Neural crest cell (in vitro differentiated cells): ENCODE data around the gene CMTR1. TPM values are rescaled to one million over a fixed set of nuclear protein-coding genes. Genes with fewer than 3 reads are reported as not detected.

Source experiments
- DNase-seq: peaks from one replicate; pipeline ENCODE4 v3.0.0; 2021; ENCODE audit warnings: low read depth, mixed read lengths, low spot score
- H3K27ac Mint-ChIP-seq: one replicate; pipeline ENCODE4 v1.8.0; 2021; ENCODE audit warnings: mild to moderate bottlenecking, mixed read lengths; ENCODE audit not compliant: unreplicated experiment
- H3K27me3 Mint-ChIP-seq: 2 replicates; pipeline ENCODE4 v1.8.0; 2021; ENCODE audit warnings: low read depth, mild to moderate bottlenecking, mixed read lengths
- H3K36me3 Mint-ChIP-seq: 2 replicates; pipeline ENCODE4 v1.8.0; 2021; ENCODE audit warnings: low read depth, mild to moderate bottlenecking, mixed read lengths
- H3K4me1 Mint-ChIP-seq: 2 replicates; pipeline ENCODE4 v1.8.0; 2021; ENCODE audit warnings: mixed read lengths
- H3K4me3 Mint-ChIP-seq: one replicate; pipeline ENCODE4 v1.8.0; 2021; ENCODE audit warnings: mild to moderate bottlenecking, mixed read lengths
- H3K9me3 Mint-ChIP-seq: 2 replicates; pipeline ENCODE4 v1.8.0; 2021; ENCODE audit warnings: mixed read lengths
- CTCF ChIP-seq: fragments of 200-600 bp; sonication (generic); conservative IDR thresholded peaks from 2 replicates; pipeline ENCODE4 v1.5.0; 2021; ENCODE audit warnings: antibody characterized with exemption, mild to moderate bottlenecking
- long read RNA-seq: library from polyadenylated mRNA; unstranded; transcript quantifications from one replicate; pipeline ENCODE4 v2.0.0, GENCODE V29; 2020
- total RNA-seq: library from RNA; stranded (reverse); gene quantifications from 2 replicates; pipeline ENCODE4 v1.2.1, GENCODE V29; 2021

The CMTR1 gene
- 49.0 and 51.0 TPM in 2 replicates for total RNA-seq
- long read RNA-seq, full-length matches to known transcripts, result 3 of 9 reads
- long read RNA-seq, partial matches to known transcripts, result 3 of 9 reads
- long read RNA-seq, other reads (novel, unspliced or antisense), result 3 of 9 reads

GRCh38 chr6:37432916-37433656 lies at the start of gene CMTR1:
TSS of gene CMTR1 (plus strand) at chr6:37433221. CDS start at chr6:37435630, 2,409 bp downstream.
- Mint-ChIP-seq H3K9me3 (no peaks in the 10 kb centered on the region), H3K4me3 (peak within 1 kb of the TSS; percentile 94), H3K4me1 (peaks cover 21% of the 10 kb centered on the region), H3K36me3 (no peaks in the 10 kb centered on the region), H3K27ac (peak within 1 kb of the TSS; percentile 71), H3K27me3 (peaks cover 16% of the 10 kb centered on the region)
- DNase-seq, result peak; percentile 91
- no peak for TF ChIP-seq CTCF

GRCh38 chr6:37388578-37388977 lies 44.4 kb upstream of the CMTR1 start:
- no peak for DNase-seq
- Mint-ChIP-seq H3K36me3 (peaks cover 3% of the 10 kb centered on the region), H3K27ac (no peak overlapping the region), H3K27me3 (no peaks in the 10 kb centered on the region), H3K4me3 (no peak overlapping the region), H3K9me3 (no peaks in the 10 kb centered on the region), H3K4me1 (no peaks in the 10 kb centered on the region)
- TF ChIP-seq CTCF, result no peak

GRCh38 chr6:37389857-37390256 lies 43.2 kb upstream of the CMTR1 start:
- H3K9me3 Mint-ChIP-seq, result no peaks in the 10 kb centered on the region
- H3K36me3 Mint-ChIP-seq, result peaks cover 6% of the 10 kb centered on the region
- H3K27ac Mint-ChIP-seq, result no peak overlapping the region
- no peaks in the 10 kb centered on the region for H3K27me3 Mint-ChIP-seq
- DNase-seq, result no peak
- no peaks in the 10 kb centered on the region for H3K4me1 Mint-ChIP-seq
- H3K4me3 Mint-ChIP-seq, result no peak overlapping the region
- no peak for TF ChIP-seq CTCF

GRCh38 chr6:37391120-37391519 lies 41.9 kb upstream of the CMTR1 start:
- no peaks in the 10 kb centered on the region for H3K27me3 Mint-ChIP-seq
- H3K36me3 Mint-ChIP-seq, result peaks cover 6% of the 10 kb centered on the region
- no peak for DNase-seq
- H3K4me3 Mint-ChIP-seq, result no peak overlapping the region
- TF ChIP-seq CTCF, result no peak
- no peaks in the 10 kb centered on the region for H3K4me1 Mint-ChIP-seq
- H3K27ac Mint-ChIP-seq, result no peak overlapping the region
- H3K9me3 Mint-ChIP-seq, result no peaks in the 10 kb centered on the region

- Mint-ChIP-seq H3K36me3 (peaks cover 3% of the 10 kb centered on the region), H3K9me3 (no peaks in the 10 kb centered on the region), H3K4me3 (no peak overlapping the region), H3K4me1 (no peaks in the 10 kb centered on the region), H3K27ac (no peak overlapping the region), H3K27me3 (no peaks in the 10 kb centered on the region)
- DNase-seq, result no peak
- TF ChIP-seq CTCF, result no peak
These were observed 40.2 kb upstream of the CMTR1 start for GRCh38 chr6:37392821-37393220.
